CD14-positive monocyte (primary cell): ENCODE results near the gene NAT14. TPM values are rescaled to one million over a fixed set of nuclear protein-coding genes. Genes with fewer than 3 reads are reported as not detected.

Experiments
- DNase-seq, 3 donors: peaks; one replicate each; pipeline ENCODE4 v3.0.0-alpha.2; 2011 to 2022
- H2AFZ ChIP-seq: 2 replicates; pipeline ENCODE4 v1.6.0; 2012; ENCODE audit warnings: mild to moderate bottlenecking, low read depth, low read length, inconsistent platforms; ENCODE audit not compliant: insufficient read depth, poor library complexity, severe bottlenecking
- H3K27ac ChIP-seq, 2 donors: 1 replicate in 1 of 2; 2 replicates in 1 of 2; pipeline ENCODE4 v1.5.1; 2012 to 2013; ENCODE audit warnings: low read length in 2 of 2, control low read depth in 1 of 2, inconsistent platforms in 1 of 2, low read depth in 1 of 2, mild to moderate bottlenecking in 1 of 2
- H3K27me3 ChIP-seq, 2 donors: one replicate each; pipeline versions ENCODE4 v1.6.0 to v1.6.1; 2011 to 2013; ENCODE audit warnings: low read length in 2 of 2; ENCODE audit not compliant: control insufficient read depth in 2 of 2, insufficient read depth in 2 of 2
- H3K36me3 ChIP-seq, 2 donors: replicated peaks in 1 of 2; 1 replicate in 1 of 2; 2 replicates in 1 of 2; pipeline versions ENCODE4 v1.5.1 to v1.6.1; 2012 to 2013; ENCODE audit warnings: low read length in 2 of 2, control low read depth in 1 of 2, inconsistent platforms in 1 of 2, mild to moderate bottlenecking in 1 of 2; ENCODE audit not compliant: insufficient read depth in 2 of 2, control insufficient read depth in 1 of 2
- H3K4me1 ChIP-seq, 2 donors: 1 replicate in 1 of 2; 2 replicates in 1 of 2; pipeline versions ENCODE4 v1.5.1 to v1.6.1; 2012 to 2013; ENCODE audit warnings: low read length in 2 of 2, control low read depth in 1 of 2, inconsistent platforms in 1 of 2, mild to moderate bottlenecking in 1 of 2, moderate library complexity in 1 of 2; ENCODE audit not compliant: insufficient read depth in 2 of 2, control insufficient read depth in 1 of 2
- H3K4me2 ChIP-seq: replicated peaks from 2 replicates; pipeline ENCODE3; 2012; ENCODE audit warnings: low read length, moderate library complexity, mild to moderate bottlenecking; ENCODE audit not compliant: poor library complexity, severe bottlenecking; ENCODE audit errors: extremely low read depth
- H3K4me3 ChIP-seq, 3 experiments: fragments of 200-600 bp in 1 of 3; sonication (generic) in 1 of 3; replicated peaks in 1 of 3; 1 replicate in 2 of 3; 2 replicates in 1 of 3; pipeline ENCODE4 v1.5.1; 2011 to 2013; ENCODE audit warnings: low read length in 3 of 3, mild to moderate bottlenecking in 3 of 3, control low read depth in 2 of 3, low read depth in 2 of 3, inconsistent platforms in 1 of 3, moderate library complexity in 1 of 3
- H3K79me2 ChIP-seq: 2 replicates; pipeline ENCODE4 v1.6.0; 2012; ENCODE audit warnings: mild to moderate bottlenecking, control low read depth, inconsistent platforms, low read length, moderate library complexity; ENCODE audit not compliant: insufficient read depth
- H3K9ac ChIP-seq: 2 replicates; pipeline ENCODE4 v1.6.0; 2017; ENCODE audit warnings: low read length, mild to moderate bottlenecking; ENCODE audit not compliant: insufficient read depth, poor library complexity, severe bottlenecking
- H3K9me3 ChIP-seq, 2 donors: replicated peaks in 1 of 2; 1 replicate in 1 of 2; 2 replicates in 1 of 2; pipeline versions ENCODE4 v1.5.1 to v1.6.1; 2012 to 2013; ENCODE audit warnings: low read length in 2 of 2, control low read depth in 1 of 2; ENCODE audit not compliant: control insufficient read depth in 1 of 2, insufficient read depth in 1 of 2
- H4K20me1 ChIP-seq: 2 replicates; pipeline ENCODE4 v1.6.0; 2012; ENCODE audit warnings: mild to moderate bottlenecking, low read length, control low read depth, moderate library complexity; ENCODE audit not compliant: insufficient read depth
- H3K27ac Mint-ChIP-seq, 7 donors: one replicate each; pipeline ENCODE4 v1.8.0; 2020; ENCODE audit warnings: mild to moderate bottlenecking in 7 of 7, mixed read lengths in 7 of 7, moderate library complexity in 6 of 7, inconsistent platforms in 2 of 7
- H3K27me3 Mint-ChIP-seq, 3 donors: one replicate each; pipeline ENCODE4 v1.8.0; 2021 to 2022; ENCODE audit warnings: low read depth in 3 of 3, mild to moderate bottlenecking in 3 of 3, mixed read lengths in 3 of 3, moderate library complexity in 3 of 3, inconsistent platforms in 1 of 3
- H3K36me3 Mint-ChIP-seq, 2 donors: one replicate each; pipeline ENCODE4 v1.8.0; 2020; ENCODE audit warnings: mixed read lengths in 2 of 2, inconsistent platforms in 1 of 2, mild to moderate bottlenecking in 1 of 2
- H3K4me1 Mint-ChIP-seq: one replicate; pipeline ENCODE4 v1.8.0; 2020; ENCODE audit warnings: mild to moderate bottlenecking, mixed read lengths
- H3K4me3 Mint-ChIP-seq, 2 donors: one replicate each; pipeline ENCODE4 v1.8.0; 2020; ENCODE audit warnings: mild to moderate bottlenecking in 2 of 2, mixed read lengths in 2 of 2, moderate library complexity in 1 of 2
- H3K9me3 Mint-ChIP-seq, 7 donors: one replicate each; pipeline ENCODE4 v1.8.0; 2020 to 2022; ENCODE audit warnings: mixed read lengths in 7 of 7, mild to moderate bottlenecking in 6 of 7, moderate library complexity in 6 of 7, inconsistent platforms in 2 of 7
- CTCF ChIP-seq: fragments of 200-600 bp; IDR thresholded peaks from one replicate; pipeline ENCODE4 v1.8.0; 2022; ENCODE audit warnings: antibody characterized with exemption, mild to moderate bottlenecking
- WGBS: methylation state at CpG from one replicate; pipeline ENCODE4 v1.1.5; 2013; ENCODE audit warnings: missing lambda C conversion rate; ENCODE audit not compliant: insufficient coverage; 5-methylcytosine and 5-hydroxymethylcytosine counted together
- intact Hi-C, 2 donors: fragments of 100-400 bp; cut with micrococcal nuclease; formaldehyde crosslinking; loops; one replicate each; pipeline versions ENCODE4 v1.15.0 to v1.15.1; 2023
- polyA plus RNA-seq, 3 donors: library from polyadenylated mRNA; depleted of rRNA in 1 of 3; unstranded in 2 of 3; stranded (reverse) in 1 of 3; fragments of 300-500 nt in 2 of 3; fragments of >200 nt in 1 of 3; fragmentation: Illumina TruSeq in 2 of 3; gene quantifications; 1 replicate in 2 of 3; 2 replicates in 1 of 3; pipeline ENCODE4 v1.2.3, GENCODE V29; 2012 to 2021

NAT14 gene
- polyA plus RNA-seq, 3 donors, result 1.5 to 2.2 (median 1.9) TPM

GRCh38 chr19:55457683-55458457 lies 27.1 kb upstream of the NAT14 start:
- WGBS, result 92% methylated on average over 9 of the region's 16 CpGs
- peaks cover 0 to 4% of the 10 kb centered on the region in 2 donors for H3K9me3 ChIP-seq
- no peaks in the 10 kb centered on the region for H3K79me2 ChIP-seq
- H3K36me3 ChIP-seq, result peaks cover 0 to 5% of the 10 kb centered on the region in 2 donors
- H3K27ac ChIP-seq, result no peak overlapping the region
- H3K4me3 ChIP-seq, result no peak overlapping the region
- intact Hi-C loops, result loop anchor here (10.0 kb wide), 2 partner anchors 163 to 313 kb away; partner anchors contain the start of gene TNNT1 (in 1 of the 2)
- H3K4me3 Mint-ChIP-seq, result peak overlapping the region in 1 of 2 donors; percentile 27
- no peak overlapping the region for H2AFZ ChIP-seq
- no peak overlapping the region for H3K4me2 ChIP-seq
- no peak for TF ChIP-seq CTCF
- H3K9me3 Mint-ChIP-seq, result peaks cover 0 to 7% (median 5%) of the 10 kb centered on the region in 7 donors
- no peak overlapping the region for H3K27ac Mint-ChIP-seq
- peaks cover 3% of the 10 kb centered on the region for H4K20me1 ChIP-seq
- H3K4me1 ChIP-seq, result peaks cover 15 to 23% of the 10 kb centered on the region in 2 donors
- H3K4me1 Mint-ChIP-seq, result peaks cover 18% of the 10 kb centered on the region
- no peak for DNase-seq
- H3K27me3 ChIP-seq, result peaks cover 0 to 4% of the 10 kb centered on the region in 2 donors
- H3K27me3 Mint-ChIP-seq, result peaks cover 8 to 10% (median 10%) of the 10 kb centered on the region in 3 donors
- peaks cover 15 to 29% of the 10 kb centered on the region in 2 donors for H3K36me3 Mint-ChIP-seq
- no peak overlapping the region for H3K9ac ChIP-seq

- Histone ChIP-seq H3K27me3 (no peaks in the 10 kb centered on the region), H3K9me3 (no peaks in the 10 kb centered on the region), H3K4me2 (no peak overlapping the region), H2AFZ (no peak overlapping the region), H4K20me1 (peaks cover 3% of the 10 kb centered on the region), H3K4me1 (peaks cover 15 to 24% of the 10 kb centered on the region in 2 donors), H3K36me3 (peaks cover 0 to 5% of the 10 kb centered on the region in 2 donors), H3K79me2 (no peaks in the 10 kb centered on the region), H3K4me3 (no peak overlapping the region), H3K9ac (no peak overlapping the region), H3K27ac (no peak overlapping the region)
- intact Hi-C loops, result loop anchor here (10.0 kb wide), 2 partner anchors 165 to 315 kb away; partner anchors contain the start of gene TNNT1 (in 1 of the 2)
- no peak for TF ChIP-seq CTCF
- DNase-seq, result no peak
- H3K36me3 Mint-ChIP-seq, result peaks cover 4 to 17% of the 10 kb centered on the region in 2 donors
- peaks cover 0 to 3% (median 0%) of the 10 kb centered on the region in 7 donors for H3K9me3 Mint-ChIP-seq
- H3K27me3 Mint-ChIP-seq, result peaks cover 0 to 3% (median 0%) of the 10 kb centered on the region in 3 donors
- peaks cover 18% of the 10 kb centered on the region for H3K4me1 Mint-ChIP-seq
- 76% methylated on average over 4 of the region's 8 CpGs for whole genome bisulfite sequencing
- no peak overlapping the region for H3K4me3 Mint-ChIP-seq
- H3K27ac Mint-ChIP-seq, result peak overlapping the region in 1 of 7 donors; percentile 31
These were observed 25.4 kb upstream of the NAT14 start for GRCh38 chr19:55459551-55459949.
